Tibial nerve (tissue), 4 donors: ENCODE results near the gene ZNF394.

ENCODE experiments used
- EP300 ChIP-seq, 2 donors: sonication (generic); formaldehyde crosslinking; IDR thresholded peaks; one replicate each; pipeline ENCODE4 v1.6.1; 2017; ENCODE audit warnings: antibody characterized with exemption in 2 of 2, mild to moderate bottlenecking in 1 of 2
- POLR2A ChIP-seq, 2 donors: fragments of 450-650 bp; IDR thresholded peaks; one replicate each; pipeline ENCODE4 v1.6.1; 2017; ENCODE audit warnings: antibody characterized with exemption in 2 of 2, mild to moderate bottlenecking in 2 of 2, moderate library complexity in 2 of 2
- TF ChIP-seq, protein P1 (sequence below), 5 experiments: fragments of 200-600 bp in 3 of 5; fragments of 450-650 bp in 2 of 5; sonication (generic) in 3 of 5; IDR thresholded peaks; one replicate each; pipeline ENCODE4 v1.5.1; 2016 to 2019; ENCODE audit warnings: antibody characterized with exemption in 5 of 5, mild to moderate bottlenecking in 3 of 5, moderate library complexity in 2 of 5

DNA sequence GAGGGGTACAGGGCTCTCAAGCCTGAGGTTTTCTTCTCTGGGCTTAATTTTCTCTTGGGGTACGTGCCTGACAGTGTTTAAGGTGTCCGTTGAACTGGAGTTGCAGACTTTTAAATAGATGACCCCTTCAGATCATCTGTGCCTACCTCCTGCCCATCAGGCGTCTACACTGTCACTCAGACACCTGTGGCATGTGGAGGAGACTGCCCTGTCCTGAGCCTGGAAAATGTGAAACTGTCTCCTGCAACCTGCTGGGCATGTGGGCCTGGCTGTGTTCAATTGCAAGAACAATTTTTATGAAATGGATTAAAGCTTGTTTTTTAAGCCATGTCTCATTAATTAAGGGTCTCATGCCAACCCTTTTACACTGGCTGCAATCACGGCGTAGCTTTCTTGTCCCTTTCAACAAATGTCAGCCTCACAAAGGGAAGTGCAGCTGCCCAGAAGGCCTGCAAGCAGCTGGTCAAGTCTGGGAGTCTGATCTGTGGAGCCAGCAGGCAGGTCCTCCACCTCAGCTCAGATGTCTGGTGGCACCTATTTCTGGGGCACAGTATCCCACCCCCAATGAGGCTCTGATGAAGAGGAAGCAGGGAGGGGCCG lies 42.9 kb downstream of the ZNF394 start:
- TF ChIP-seq, protein P1, sequence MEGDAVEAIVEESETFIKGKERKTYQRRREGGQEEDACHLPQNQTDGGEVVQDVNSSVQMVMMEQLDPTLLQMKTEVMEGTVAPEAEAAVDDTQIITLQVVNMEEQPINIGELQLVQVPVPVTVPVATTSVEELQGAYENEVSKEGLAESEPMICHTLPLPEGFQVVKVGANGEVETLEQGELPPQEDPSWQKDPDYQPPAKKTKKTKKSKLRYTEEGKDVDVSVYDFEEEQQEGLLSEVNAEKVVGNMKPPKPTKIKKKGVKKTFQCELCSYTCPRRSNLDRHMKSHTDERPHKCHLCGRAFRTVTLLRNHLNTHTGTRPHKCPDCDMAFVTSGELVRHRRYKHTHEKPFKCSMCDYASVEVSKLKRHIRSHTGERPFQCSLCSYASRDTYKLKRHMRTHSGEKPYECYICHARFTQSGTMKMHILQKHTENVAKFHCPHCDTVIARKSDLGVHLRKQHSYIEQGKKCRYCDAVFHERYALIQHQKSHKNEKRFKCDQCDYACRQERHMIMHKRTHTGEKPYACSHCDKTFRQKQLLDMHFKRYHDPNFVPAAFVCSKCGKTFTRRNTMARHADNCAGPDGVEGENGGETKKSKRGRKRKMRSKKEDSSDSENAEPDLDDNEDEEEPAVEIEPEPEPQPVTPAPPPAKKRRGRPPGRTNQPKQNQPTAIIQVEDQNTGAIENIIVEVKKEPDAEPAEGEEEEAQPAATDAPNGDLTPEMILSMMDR (IDR thresholded peaks at IDR 0.05): no peak
- TF ChIP-seq EP300 (IDR thresholded peaks at IDR 0.05) (no peak), POLR2A (IDR thresholded peaks at IDR 0.05) (no peak)
